GM10266 (cell line): ENCODE measurements around the gene HSPH1.

Source experiments
- DNase-seq: peaks from one replicate; pipeline ENCODE4 v3.0.0; 2012; ENCODE audit errors: extremely low spot score
- TF ChIP-seq, protein P1 (sequence below): IDR thresholded peaks from 2 replicates; pipeline ENCODE4 v1.5.1; 2012; ENCODE audit warnings: mild to moderate bottlenecking, low read depth; ENCODE audit not compliant: control insufficient read depth, insufficient read depth; ENCODE audit errors: missing control alignments

Gene HSPH1

DNA sequence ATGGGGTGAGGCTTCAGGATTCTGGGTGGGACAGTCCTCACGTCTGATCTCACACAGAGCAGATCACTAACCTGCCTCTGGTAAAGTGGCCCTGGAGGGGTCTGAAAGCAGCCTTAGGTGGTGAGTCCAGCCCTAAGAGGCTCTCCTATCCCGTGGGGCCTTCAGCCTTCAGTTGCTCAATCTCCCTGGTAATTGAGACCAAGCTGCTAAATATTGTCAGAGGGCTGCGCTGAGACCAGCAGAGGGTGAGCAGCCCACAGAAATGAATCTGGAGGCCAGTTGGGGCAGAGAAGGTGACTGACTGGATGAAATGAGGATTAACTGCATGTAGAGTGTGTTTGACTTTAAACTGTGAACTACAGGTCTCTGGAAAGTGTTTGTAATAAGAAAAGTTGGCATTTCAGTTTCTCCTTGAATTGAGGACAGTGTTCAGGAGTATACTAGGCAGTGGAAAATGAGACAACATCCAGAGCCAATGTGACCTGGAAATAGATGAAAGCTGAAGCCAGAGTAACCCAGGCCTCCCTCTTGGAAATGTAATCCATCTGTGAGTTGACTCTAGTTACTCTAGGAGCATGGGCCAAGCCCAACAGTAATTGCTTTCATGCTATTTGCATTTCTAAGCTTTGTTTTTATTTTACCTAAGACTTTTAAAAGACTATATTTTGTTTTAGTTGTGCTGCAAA lies 14.3 kb upstream of the HSPH1 start:
- TF ChIP-seq, protein P1, sequence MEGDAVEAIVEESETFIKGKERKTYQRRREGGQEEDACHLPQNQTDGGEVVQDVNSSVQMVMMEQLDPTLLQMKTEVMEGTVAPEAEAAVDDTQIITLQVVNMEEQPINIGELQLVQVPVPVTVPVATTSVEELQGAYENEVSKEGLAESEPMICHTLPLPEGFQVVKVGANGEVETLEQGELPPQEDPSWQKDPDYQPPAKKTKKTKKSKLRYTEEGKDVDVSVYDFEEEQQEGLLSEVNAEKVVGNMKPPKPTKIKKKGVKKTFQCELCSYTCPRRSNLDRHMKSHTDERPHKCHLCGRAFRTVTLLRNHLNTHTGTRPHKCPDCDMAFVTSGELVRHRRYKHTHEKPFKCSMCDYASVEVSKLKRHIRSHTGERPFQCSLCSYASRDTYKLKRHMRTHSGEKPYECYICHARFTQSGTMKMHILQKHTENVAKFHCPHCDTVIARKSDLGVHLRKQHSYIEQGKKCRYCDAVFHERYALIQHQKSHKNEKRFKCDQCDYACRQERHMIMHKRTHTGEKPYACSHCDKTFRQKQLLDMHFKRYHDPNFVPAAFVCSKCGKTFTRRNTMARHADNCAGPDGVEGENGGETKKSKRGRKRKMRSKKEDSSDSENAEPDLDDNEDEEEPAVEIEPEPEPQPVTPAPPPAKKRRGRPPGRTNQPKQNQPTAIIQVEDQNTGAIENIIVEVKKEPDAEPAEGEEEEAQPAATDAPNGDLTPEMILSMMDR: no peak
- DNase-seq: no peak

DNA sequence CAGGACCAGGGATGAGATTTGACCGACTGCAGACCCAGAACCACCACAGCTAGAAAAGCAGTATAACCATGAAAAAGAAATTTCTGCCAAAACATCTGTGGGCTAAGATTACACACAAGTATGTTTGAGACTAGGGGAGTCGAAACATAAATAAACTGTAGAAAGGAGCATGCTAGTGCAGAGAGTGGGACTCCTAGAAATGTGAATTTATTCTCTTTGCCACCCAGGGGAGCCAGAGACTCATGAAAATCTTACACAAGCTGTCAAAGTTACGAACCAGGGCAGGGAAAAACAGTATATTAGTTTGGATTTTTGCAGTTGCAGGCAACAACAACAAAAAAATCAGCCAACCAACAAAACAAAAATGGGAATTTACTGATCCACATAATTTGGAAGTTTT lies 12.3 kb upstream of the HSPH1 start:
- no peak for DNase-seq
- TF ChIP-seq, protein P1: no peak

DNA sequence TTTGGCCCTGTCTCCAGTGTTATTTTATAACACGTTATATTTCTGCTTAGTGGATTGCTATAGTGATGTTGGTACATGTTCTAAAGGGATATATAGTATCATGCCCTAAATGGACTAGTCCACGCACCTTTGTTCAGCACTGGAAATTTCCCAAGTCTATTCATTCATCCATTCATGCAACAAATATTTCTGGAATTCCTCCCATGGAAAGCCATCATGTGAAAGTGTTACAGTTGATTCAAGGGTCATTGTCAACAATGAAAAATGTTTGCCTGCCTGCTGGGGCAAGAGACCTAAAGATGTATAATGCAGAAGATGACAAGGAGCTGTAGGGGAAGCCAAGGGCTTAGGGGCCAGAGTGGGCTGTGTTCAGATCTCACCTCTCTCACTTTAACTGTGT lies 10.8 kb upstream of the HSPH1 start:
- no peak for DNase-seq
- TF ChIP-seq, protein P1: no peak

GRCh38 chr13:31172001-31172400 lies 10.3 kb upstream of the HSPH1 start:
- no peak for DNase-seq
- TF ChIP-seq, protein P1: no peak

- DNase-seq: no peak
- TF ChIP-seq, protein P1: no peak
Measured at GRCh38 chr13:31168736-31169135, 7.0 kb upstream of the HSPH1 start.

GRCh38 chr13:31168166-31168565 lies 6.5 kb upstream of the HSPH1 start:
- DNase-seq: no peak
- TF ChIP-seq, protein P1: no peak

- no peak for DNase-seq
- TF ChIP-seq, protein P1: no peak
Measured at GRCh38 chr13:31167490-31167889, 5.8 kb upstream of the HSPH1 start.
